Activated T-cell treated with anti-CD3 and anti-CD28 coated beads, Interleukin-2, amount 50 U/mL, for 4 hours (primary cell): ENCODE data around the gene DNAH9. TPM values are rescaled to one million over a fixed set of nuclear protein-coding genes. Genes with fewer than 3 reads are reported as not detected.

Experiments used
- ATAC-seq, 2 donors: fragments of 200-7000 bp; cut with Tn5 transposase; one replicate each; pipeline ENCODE4 v1.10.0; 2021
- DNase-seq: peaks from one replicate; pipeline ENCODE4 v3.0.0-alpha.2; 2020
- H3K27me3 Mint-ChIP-seq: one replicate; pipeline ENCODE4 v1.8.0; 2021; ENCODE audit warnings: low read depth, mixed read lengths
- H3K36me3 Mint-ChIP-seq: one replicate; pipeline ENCODE4 v1.8.0; 2022; ENCODE audit warnings: mixed read lengths; ENCODE audit not compliant: insufficient read depth
- H3K4me1 Mint-ChIP-seq: one replicate; pipeline ENCODE4 v1.8.0; 2021; ENCODE audit warnings: low read depth, mixed read lengths
- H3K4me3 Mint-ChIP-seq: one replicate; pipeline ENCODE4 v1.8.0; 2021; ENCODE audit warnings: mild to moderate bottlenecking, moderate library complexity, mixed read lengths
- H3K9me3 Mint-ChIP-seq: one replicate; pipeline ENCODE4 v1.8.0; 2021; ENCODE audit warnings: mixed read lengths
- total RNA-seq, 3 donors: library from RNA; stranded (reverse); gene quantifications; one replicate each; pipeline ENCODE4 v1.2.1, GENCODE V29; 2021

DNAH9 gene, protein sequence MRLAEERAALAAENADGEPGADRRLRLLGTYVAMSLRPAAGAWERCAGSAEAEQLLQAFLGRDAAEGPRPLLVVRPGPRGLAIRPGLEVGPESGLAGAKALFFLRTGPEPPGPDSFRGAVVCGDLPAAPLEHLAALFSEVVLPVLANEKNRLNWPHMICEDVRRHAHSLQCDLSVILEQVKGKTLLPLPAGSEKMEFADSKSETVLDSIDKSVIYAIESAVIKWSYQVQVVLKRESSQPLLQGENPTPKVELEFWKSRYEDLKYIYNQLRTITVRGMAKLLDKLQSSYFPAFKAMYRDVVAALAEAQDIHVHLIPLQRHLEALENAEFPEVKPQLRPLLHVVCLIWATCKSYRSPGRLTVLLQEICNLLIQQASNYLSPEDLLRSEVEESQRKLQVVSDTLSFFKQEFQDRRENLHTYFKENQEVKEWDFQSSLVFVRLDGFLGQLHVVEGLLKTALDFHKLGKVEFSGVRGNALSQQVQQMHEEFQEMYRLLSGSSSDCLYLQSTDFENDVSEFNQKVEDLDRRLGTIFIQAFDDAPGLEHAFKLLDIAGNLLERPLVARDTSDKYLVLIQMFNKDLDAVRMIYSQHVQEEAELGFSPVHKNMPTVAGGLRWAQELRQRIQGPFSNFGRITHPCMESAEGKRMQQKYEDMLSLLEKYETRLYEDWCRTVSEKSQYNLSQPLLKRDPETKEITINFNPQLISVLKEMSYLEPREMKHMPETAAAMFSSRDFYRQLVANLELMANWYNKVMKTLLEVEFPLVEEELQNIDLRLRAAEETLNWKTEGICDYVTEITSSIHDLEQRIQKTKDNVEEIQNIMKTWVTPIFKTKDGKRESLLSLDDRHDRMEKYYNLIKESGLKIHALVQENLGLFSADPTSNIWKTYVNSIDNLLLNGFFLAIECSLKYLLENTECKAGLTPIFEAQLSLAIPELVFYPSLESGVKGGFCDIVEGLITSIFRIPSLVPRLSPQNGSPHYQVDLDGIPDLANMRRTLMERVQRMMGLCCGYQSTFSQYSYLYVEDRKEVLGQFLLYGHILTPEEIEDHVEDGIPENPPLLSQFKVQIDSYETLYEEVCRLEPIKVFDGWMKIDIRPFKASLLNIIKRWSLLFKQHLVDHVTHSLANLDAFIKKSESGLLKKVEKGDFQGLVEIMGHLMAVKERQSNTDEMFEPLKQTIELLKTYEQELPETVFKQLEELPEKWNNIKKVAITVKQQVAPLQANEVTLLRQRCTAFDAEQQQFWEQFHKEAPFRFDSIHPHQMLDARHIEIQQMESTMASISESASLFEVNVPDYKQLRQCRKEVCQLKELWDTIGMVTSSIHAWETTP (N-terminal part only)
- not detected for total RNA-seq

DNA sequence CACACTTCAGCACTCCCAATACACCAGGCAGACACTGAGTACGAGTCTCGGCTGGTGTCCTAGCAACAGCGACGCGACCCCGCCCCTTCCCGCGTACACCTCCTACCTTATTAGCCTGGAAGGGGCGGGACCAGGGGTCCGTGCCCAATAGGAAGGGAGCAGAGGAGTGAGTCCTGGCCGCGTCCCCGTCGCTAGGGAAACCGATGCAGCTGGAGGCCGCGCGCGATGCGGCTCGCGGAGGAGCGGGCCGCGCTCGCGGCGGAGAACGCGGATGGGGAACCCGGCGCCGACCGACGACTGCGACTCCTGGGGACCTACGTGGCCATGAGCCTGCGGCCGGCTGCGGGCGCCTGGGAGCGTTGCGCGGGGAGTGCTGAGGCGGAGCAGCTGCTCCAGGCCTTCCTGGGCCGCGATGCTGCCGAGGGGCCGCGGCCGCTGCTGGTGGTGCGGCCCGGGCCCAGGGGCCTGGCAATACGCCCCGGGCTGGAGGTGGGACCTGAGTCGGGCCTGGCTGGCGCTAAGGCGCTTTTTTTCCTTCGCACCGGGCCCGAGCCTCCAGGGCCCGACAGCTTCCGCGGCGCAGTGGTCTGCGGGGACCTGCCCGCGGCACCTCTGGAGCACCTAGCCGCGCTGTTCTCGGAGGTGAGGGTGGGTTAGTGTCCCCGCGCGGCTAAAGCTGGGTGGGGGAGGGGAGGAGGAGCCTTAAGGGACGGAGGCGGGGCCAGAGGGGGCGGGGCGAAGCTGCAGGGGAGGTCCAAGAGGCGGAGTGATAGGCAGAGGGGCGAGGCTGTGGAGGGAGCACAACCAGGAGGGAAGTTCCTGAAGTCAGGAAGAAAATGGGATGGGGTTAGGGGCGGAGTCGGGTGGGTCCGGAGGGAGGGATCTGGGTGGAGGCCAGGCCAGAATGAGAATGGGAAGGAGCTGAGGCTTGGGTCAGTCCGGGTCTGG, at the start of gene DNAH9:
Gene DNAH9 (plus strand): TSS at position 197 of the 948 bp plus-strand sequence. CDS start 29 bp downstream, at position 226.
- Mint-ChIP-seq H3K4me1 (no peaks in the 10 kb centered on the region), H3K4me3 (no peak within 1 kb of the TSS), H3K27me3 (peaks cover 23% of the 10 kb centered on the region), H3K36me3 (no peaks in the 10 kb centered on the region), H3K9me3 (peaks cover 10% of the 10 kb centered on the region)
- DNase-seq: no peak
- ATAC-seq: peak; percentile 54 to 63

DNA sequence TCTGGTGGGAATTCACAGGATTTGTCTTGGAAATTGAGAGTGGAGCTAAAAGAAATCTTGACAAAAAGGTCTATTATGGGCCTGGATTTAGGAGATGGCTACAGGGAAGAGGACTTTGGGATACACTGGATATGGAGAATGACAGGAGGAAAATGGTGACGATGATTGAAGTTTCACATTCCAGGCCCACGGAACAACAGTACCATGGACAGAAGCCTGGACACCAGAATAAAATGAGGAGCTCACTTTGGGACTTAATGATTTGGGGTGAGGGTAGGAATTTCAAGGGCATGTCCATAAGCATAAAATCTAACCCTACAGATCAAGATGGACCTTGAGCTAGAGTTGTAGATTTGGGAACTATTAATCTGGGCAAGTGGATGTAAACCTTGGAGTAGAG, 47.8 kb upstream of the DNAH9 start:
- H3K9me3 Mint-ChIP-seq: peaks cover 4% of the 10 kb centered on the region
- no peaks in the 10 kb centered on the region for H3K27me3 Mint-ChIP-seq
- DNase-seq (no peak), ATAC-seq (no peak)
- no peak overlapping the region for H3K4me3 Mint-ChIP-seq
- no peaks in the 10 kb centered on the region for H3K36me3 Mint-ChIP-seq
- H3K4me1 Mint-ChIP-seq: no peaks in the 10 kb centered on the region

DNA sequence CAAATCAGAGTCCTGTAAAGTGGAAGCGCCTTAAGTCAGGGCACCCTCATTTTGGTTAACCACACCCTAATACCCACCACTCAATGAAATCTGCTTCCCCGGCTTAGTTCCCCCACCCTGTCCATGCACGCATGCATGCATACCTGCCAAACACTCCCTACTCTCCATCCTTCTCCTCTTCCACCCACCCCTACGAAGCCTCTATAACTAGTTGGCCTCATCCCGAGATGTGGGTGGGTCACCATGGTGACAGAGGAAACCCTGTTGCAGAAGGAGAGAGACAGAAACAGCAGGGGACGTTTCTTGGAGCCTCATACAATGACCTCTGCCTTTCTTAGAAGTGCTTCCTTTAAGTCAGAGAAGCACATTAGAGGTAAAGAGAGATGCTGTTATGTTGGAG, 46.8 kb upstream of the DNAH9 start:
- H3K27me3 Mint-ChIP-seq: no peaks in the 10 kb centered on the region
- H3K4me1 Mint-ChIP-seq: no peaks in the 10 kb centered on the region
- no peak for ATAC-seq
- no peak for DNase-seq
- H3K9me3 Mint-ChIP-seq: no peaks in the 10 kb centered on the region
- H3K36me3 Mint-ChIP-seq: no peaks in the 10 kb centered on the region
- H3K4me3 Mint-ChIP-seq: no peak overlapping the region

DNA sequence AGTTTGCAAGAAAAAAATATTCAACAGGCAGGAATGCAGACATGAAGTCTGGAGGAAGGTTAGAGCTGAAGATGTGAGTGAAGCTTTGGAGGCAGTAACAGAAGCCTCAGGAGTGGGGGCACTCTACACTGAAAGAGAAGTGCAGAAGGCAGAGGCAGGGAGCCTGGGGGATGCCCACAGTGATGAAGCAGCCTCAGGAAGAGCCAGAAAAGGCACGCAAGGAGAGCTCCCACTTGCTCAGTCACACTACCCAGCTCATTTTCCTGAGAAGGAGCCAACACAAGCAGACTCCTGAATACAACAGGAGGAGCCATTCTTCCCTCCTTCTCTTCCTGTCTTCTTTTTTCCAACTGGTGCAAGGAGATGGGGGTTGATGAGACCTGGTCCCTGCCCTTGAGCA, 45.1 kb upstream of the DNAH9 start:
- H3K9me3 Mint-ChIP-seq: no peaks in the 10 kb centered on the region
- no peaks in the 10 kb centered on the region for H3K36me3 Mint-ChIP-seq
- ATAC-seq (no peak), DNase-seq (no peak)
- no peaks in the 10 kb centered on the region for H3K27me3 Mint-ChIP-seq
- H3K4me1 Mint-ChIP-seq: no peaks in the 10 kb centered on the region
- no peak overlapping the region for H3K4me3 Mint-ChIP-seq

DNA sequence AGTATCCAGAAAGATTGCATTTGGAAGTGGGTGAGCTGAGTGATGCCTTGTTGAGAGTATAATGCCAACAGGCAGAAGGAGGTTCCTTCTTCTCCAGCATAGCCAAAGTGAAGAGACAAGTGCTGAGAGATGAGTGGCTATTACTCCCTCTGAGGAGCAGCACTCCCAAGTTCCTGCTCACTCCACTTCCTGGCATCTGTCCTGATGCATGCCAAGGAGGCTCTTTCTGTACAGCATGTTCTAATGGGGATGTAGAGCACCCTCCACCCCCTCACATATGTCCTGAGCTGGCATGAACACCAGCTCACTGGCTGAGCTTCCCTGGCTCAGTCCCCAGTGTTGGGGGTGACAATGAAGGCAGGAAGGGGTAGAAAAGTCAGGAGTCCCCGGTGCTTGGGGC, 44.2 kb upstream of the DNAH9 start:
- no peaks in the 10 kb centered on the region for H3K27me3 Mint-ChIP-seq
- H3K4me1 Mint-ChIP-seq: no peaks in the 10 kb centered on the region
- DNase-seq (no peak), ATAC-seq (no peak)
- no peaks in the 10 kb centered on the region for H3K9me3 Mint-ChIP-seq
- H3K4me3 Mint-ChIP-seq: no peak overlapping the region
- H3K36me3 Mint-ChIP-seq: no peaks in the 10 kb centered on the region

DNA sequence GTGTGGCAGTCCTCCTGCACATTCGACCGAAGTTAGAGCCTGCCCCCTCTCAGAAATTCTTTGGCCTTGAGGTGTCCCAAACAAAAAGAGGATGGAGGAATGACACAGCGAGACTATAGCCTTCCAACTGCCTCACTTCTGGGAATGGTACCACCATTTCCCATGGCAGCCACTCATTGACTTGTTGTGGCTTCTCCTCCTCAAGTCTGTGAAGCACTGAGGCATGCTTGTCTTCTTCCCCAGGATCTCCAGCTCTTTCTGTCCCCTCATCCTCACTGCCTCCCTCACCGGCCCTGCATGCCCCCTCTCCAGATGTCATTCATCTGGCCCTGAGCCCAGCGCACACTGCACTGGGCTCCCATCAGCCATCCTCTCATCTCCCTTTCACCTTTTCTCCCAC, 43.7 kb upstream of the DNAH9 start:
- no peak overlapping the region for H3K4me3 Mint-ChIP-seq
- no peaks in the 10 kb centered on the region for H3K9me3 Mint-ChIP-seq
- ATAC-seq: no peak

DNA sequence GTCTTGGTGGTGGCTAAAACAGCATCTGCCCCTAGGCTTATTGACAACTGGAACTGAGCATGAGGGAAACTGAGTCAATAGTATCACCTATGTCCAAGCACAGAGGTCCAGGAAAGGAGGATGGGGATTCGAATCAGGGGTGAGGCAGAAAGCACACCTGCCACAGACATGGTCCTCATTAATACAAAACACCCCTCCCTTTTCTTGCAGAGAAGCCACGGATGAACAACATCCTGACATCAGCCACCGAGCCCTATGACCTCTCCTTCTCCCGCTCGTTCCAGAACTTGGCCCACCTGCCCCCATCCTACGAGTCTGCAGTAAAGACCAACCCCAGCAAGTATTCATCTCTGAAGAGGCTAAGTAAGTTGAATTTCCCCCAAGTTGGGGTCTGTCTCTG, 42.7 kb upstream of the DNAH9 start:
- ATAC-seq: no peak
- no peaks in the 10 kb centered on the region for H3K27me3 Mint-ChIP-seq

More for the DNA sequence above, 43.7 kb upstream of the DNAH9 start:
- no peaks in the 10 kb centered on the region for H3K4me1 Mint-ChIP-seq
- no peaks in the 10 kb centered on the region for H3K36me3 Mint-ChIP-seq
- H3K27me3 Mint-ChIP-seq: no peaks in the 10 kb centered on the region
- no peak for DNase-seq

DNA sequence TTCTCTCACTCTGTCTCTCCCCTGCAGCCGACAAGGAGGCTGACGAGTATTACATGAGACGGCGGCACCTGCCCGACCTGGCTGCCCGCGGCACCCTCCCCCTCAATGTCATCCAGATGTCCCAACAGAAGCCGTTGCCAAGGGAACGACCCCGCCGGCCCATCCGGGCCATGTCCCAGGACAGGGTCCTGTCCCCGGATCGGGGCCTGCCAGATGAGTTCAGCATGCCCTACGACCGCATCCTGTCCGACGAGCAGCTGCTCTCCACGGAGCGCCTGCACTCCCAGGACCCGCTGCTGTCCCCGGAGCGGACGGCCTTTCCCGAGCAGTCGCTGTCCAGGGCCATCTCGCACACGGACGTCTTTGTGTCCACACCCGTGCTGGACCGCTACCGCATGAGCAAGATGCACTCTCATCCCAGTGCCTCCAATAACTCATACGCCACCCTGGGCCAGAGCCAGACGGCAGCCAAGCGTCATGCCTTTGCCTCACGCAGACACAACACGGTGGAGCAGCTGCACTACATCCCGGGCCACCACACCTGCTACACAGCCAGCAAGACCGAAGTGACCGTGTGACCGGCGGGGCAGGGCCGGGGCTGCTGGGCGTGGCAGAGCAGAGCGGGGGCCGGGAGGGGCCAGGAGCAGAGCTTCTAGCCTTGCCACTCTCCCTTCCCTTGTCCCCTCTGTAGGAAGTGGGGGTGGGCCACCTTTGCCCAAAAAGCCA, 40.4 kb upstream of the DNAH9 start:
- DNase-seq (no peak), ATAC-seq (no peak)
- H3K27me3 Mint-ChIP-seq: no peaks in the 10 kb centered on the region
- no peaks in the 10 kb centered on the region for H3K36me3 Mint-ChIP-seq
- H3K4me1 Mint-ChIP-seq: no peaks in the 10 kb centered on the region
- no peak overlapping the region for H3K4me3 Mint-ChIP-seq
- H3K9me3 Mint-ChIP-seq: no peaks in the 10 kb centered on the region

More for the DNA sequence above, 42.7 kb upstream of the DNAH9 start:
- Mint-ChIP-seq H3K36me3 (no peaks in the 10 kb centered on the region), H3K4me3 (no peak overlapping the region), H3K9me3 (no peaks in the 10 kb centered on the region), H3K4me1 (no peaks in the 10 kb centered on the region)
- DNase-seq: no peak

DNA sequence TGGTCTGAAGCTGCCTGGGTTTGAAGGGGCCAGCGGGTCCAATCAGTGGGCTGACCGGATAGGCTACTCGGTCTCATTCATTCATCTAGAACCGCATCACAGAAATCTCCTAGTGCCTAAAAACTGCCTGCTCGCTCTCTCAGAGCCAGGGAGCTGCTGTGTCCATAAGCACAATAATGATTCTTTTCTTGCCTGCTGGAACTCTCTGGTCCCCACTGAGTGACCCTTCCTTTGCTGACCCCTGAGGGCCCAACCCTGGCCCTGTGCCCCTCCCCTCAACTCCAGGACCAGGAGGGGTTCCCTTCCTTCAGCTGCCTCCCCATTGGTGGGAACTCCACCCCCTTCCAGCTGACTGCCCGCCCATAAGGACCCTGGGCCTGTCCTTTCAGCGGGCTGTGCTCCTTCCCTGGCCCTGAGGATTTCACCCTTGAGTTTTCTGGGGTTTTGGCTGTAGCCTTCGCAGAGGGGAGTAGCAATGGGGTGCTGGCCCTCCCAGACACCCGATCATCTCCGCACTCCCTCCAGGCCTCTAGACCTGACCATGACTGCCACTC, 39.5 kb upstream of the DNAH9 start:
- H3K27me3 Mint-ChIP-seq: no peaks in the 10 kb centered on the region
- H3K4me1 Mint-ChIP-seq: no peaks in the 10 kb centered on the region
- ATAC-seq (no peak), DNase-seq (no peak)
- no peaks in the 10 kb centered on the region for H3K9me3 Mint-ChIP-seq
- H3K36me3 Mint-ChIP-seq: no peaks in the 10 kb centered on the region
- no peak overlapping the region for H3K4me3 Mint-ChIP-seq

DNA sequence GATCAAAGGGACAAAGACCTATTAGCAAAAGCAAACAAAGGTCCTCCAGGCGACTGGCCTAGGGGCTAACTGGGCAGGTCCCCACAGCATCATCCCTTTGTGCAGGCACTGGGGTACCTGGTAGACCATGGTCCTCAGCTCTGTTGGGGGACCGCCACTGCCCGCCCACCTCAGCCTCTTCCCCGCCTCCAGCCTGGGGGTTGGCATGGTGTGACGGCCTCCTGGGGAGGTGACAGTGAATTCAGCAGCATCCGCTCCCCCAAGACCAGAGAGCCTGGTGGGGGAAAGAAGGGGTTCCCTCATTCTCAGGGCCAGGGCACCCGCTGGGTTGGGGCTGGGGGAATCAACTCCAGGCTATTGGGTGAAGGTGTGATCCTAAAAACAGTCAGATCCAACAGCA, 38.7 kb upstream of the DNAH9 start:
- Mint-ChIP-seq H3K36me3 (no peaks in the 10 kb centered on the region), H3K27me3 (no peaks in the 10 kb centered on the region), H3K4me1 (no peaks in the 10 kb centered on the region), H3K4me3 (no peak overlapping the region), H3K9me3 (no peaks in the 10 kb centered on the region)
- DNase-seq (no peak), ATAC-seq (no peak)

DNA sequence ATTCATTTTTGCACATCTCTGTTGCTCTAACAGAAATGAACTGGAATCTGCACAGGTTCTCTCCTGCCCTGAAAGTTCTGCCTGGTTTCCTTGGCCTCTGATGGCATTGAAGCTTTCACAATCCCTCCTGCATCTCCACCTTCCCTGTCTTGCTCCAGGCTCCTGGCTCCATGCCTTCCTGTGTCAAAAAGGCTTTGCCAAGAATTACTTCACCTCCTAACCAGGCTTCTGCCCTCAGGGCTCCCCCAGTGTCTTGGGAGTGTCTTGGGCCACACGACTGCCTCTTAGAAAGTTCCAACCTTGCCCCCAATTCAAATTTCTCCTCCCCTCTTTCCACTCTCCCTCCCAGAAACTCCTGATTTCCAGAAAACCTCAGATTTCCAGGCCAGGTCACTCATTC, 37.0 kb upstream of the DNAH9 start:
- no peaks in the 10 kb centered on the region for H3K27me3 Mint-ChIP-seq
- no peaks in the 10 kb centered on the region for H3K4me1 Mint-ChIP-seq
- ATAC-seq (no peak), DNase-seq (no peak)
- no peaks in the 10 kb centered on the region for H3K36me3 Mint-ChIP-seq
- peaks cover 2% of the 10 kb centered on the region for H3K9me3 Mint-ChIP-seq
- H3K4me3 Mint-ChIP-seq: no peak overlapping the region

DNA sequence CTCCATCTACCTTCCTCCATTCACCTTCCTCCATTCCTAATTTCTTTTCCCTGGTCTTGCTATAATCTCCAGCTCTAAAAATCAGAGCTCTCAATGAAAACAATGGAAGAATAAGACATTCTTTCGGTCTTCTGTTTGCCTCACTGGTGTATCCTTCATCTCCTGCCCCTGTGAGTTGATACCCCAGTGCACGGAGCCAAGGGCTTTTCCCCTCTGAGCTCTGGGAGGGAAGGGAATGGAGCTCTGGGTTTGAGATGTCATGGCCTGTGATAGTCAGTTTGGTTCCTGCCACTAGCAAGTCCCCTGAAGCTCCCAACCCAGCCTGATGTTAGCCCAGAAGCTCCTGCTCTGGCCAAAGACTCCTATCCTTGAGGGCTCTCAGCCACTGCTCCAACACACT, 36.6 kb upstream of the DNAH9 start:
- peaks cover 3% of the 10 kb centered on the region for H3K9me3 Mint-ChIP-seq
- H3K36me3 Mint-ChIP-seq: no peaks in the 10 kb centered on the region
- DNase-seq (no peak), ATAC-seq (no peak)
- H3K4me3 Mint-ChIP-seq: no peak overlapping the region
- H3K27me3 Mint-ChIP-seq: no peaks in the 10 kb centered on the region
- H3K4me1 Mint-ChIP-seq: no peaks in the 10 kb centered on the region
